TTC549 (cell line): ENCODE measurements around the gene SMC4.
"Not testable (repeated sequence)": the region's sequence is repeated elsewhere in the genome, so short reads cannot be mapped to it uniquely, and the experiment has no call there.

Experiments used
- FAIRE-seq: peaks from 2 replicates; lab custom pipeline; 2012; peaks lifted over from hg19 to GRCh38; lab: Jason Lieb, UNC

The SMC4 gene

DNA sequence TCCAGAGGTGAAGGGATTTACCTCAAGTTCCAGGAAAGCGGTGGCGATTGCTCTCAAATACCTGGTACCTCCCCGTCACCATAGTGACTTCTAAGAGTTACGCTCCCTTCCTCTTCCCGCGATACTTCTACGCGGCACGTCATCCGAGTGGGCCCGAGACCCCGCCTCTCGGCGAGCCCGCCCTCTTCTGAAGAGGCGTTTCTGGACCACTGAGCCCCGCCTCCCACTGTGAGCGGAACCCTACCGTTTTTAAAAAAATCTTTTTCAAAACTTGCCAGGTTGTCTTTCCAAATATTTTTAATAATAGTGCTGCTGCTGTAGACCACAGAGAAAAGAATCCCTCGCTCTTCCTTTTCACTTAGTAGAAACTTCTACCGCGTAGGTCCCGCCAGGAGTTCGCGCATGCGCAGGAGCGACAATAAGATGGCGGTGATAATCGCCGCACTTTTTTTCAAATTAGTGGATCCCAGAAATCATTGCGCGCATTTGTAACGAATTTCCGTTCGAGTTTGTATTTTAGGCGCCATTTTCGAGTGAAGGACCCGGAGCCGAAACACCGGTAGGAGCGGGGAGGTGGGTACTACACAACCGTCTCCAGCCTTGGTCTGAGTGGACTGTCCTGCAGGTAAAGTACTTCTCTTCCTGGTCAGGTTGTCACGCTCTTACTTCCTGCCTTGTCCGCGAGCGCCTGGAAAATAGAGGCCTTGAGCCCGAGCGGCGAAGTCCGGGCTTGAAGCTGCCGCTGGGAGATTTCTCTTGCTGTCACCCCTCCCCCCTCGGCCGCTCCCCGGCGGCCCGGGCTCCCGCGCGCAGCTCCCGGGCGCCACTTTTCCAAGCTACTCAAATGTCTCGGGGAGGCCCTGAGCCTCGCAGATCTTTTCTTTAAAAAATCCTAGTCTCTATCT, at the start of gene SMC4, which contains the start of gene IFT80:
TSS of gene SMC4 (plus strand) at position 526 of the 905 bp plus-strand sequence. CDS start 1,177 bp downstream, outside the sequence.
TSS of gene IFT80 (minus strand) at position 101 of the 905 bp plus-strand sequence. CDS start 14,625 bp downstream, outside the sequence.
- peak; percentile 42 for FAIRE-seq

DNA sequence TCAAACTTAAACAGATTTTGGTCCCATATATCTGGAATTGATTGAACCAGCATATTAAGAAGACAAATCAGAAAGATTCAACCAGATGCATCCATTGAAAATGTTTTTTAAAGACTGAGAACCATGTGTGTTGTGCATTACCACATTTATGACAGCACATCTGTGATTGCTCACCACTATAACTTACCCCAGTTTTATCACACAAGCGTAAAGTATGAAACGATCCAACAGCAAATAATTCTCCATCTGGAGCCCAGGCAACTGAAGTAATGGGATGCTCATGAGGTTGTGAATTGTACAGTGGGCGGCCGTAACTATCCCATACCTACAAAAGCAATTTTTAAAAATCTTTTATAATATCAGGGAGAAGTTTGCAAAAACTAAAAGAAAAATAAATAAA, 43.6 kb upstream of the SMC4 start:
- no peak for FAIRE-seq

DNA sequence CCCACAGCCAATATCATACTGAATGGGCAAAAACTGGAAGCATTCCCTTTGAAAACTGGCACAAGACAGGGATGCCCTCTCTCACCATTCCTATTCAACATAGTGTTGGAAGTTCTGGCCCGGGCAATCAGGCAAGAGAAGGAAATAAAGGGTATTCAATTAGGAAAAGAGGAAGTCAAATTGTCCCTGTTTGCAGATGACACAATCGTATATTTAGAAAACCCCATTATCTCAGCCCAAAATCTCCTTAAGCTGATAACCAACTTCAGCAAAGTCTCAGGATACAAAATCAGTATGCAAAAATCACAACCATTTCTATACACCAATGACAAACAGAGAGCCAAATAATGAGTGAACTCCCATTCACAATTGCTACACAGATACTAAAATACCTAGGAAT, 36.6 kb upstream of the SMC4 start:
- FAIRE-seq, result not testable (repeated sequence)

DNA sequence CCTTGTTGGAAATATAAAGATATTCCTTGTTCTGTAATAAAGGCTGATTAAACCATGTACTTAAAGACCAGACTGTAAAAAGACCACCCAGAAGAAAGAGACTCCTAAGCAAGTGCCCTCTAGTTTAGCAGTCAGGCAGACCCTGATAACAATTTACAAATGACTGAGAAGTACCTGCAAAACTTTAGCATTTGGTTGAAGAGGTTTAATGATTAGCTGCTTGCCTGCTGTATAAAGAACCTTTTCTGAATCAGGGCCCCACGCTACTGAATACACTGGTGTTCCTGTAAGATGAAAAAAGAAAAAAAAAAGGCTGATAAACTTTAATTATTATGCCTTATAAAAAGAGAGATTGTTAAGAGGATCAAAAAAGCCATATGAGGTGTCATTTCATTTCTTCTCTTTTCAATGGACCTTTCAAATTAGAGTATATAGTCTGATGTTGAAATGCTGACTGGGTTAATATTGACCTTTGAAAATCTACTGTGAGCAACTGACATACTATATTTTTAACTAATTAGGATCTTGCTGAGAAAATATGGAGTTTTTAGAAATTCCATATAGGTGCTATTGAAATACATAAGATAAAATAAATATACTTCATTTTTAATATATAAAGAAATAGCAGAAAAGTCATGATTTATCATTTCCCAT, 33.5 kb upstream of the SMC4 start:
- FAIRE-seq, result no peak

DNA sequence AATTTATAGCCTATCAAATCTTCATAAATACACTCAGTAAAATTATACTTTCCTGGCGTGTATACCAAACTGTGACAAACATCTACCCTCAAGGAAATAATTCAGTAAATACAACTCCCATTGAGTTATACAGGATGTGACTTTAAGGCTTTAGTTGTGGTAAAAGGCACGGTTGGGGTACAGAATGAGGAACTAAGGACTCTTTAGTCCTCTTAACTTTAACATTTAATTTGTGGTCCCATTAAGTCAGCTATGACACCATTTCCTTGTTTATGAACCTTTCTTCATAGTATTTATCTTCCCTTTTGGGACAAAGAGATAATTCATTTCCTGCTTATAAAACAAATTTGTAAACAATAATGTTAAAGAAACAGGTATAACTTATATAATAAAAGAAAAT, 30.6 kb upstream of the SMC4 start:
- FAIRE-seq, result no peak

DNA sequence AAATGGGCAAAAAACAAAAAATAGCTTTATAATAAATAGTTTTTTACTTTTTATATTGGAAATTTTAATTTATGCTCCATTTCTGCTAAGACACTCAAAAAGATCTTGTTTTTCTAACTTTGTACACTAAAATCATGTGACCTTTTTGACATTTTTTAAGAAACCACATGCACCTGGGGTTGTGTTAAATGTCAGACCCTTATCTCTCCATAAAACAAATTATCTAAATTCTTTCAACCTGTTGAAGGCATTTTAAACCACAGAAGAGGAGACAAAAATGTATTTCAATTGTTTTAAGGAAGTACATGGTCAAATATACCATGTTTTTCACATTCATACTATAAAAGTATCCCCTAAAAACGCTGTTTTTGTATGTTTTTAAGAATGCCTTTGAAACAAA, 29.7 kb upstream of the SMC4 start:
- FAIRE-seq, result no peak

DNA sequence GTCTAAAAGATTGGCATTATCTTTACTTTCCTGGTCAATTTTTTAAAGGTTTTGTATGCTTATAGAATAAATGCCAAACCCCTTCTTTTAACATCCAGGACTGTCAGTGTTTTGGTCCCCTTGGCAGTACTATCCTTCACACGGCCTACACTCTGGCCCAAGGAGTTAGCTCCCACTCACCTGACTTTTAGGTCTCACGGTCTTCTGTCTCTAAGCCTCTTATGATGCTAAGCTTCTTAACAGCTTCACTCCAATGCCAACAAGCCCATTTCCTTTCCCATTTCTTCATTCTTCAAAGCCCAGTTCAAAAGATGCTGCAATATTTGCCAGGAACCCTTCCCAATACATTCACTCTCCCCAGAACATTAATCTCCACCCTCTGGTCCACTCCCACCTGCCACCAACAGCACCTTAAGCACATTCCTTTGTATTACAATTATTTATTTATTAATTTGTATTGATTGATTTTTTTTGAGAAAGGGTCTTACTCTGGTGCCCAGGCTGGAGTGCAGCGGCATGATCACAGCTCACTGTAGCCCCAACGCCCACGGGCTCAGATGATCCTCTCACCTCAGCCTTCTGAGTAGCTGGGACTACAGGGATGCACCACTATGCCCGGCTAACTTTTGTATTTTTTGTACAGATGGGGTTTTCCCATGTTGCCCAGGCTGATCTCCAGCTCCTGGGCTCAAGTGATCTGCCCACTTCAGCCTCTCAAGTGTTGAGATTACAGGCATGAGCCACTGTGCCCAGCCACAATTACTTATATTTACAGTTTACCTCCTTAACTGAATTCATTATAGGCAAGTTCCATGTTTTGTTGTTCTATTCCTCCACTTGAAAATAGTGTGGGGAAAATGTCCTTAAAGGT, 28.2 kb upstream of the SMC4 start:
- no peak for FAIRE-seq

DNA sequence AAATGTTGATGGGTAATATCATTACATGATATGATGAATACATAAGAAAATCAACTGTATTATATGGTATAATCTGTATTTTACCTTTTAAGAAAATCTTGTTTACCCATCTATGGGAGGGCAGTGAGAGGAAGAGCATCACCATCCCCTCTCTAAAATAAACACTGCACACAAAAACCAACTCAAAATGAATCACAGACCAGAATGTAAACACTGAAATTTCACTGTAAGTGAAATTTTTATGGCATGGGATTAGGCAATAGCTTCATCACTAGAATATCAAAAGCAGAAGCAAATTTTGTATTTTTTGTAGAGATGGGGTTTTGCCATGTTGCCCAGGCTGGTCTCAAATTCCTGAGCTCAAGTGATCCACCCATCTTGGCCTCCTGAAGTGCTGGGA, 26.7 kb upstream of the SMC4 start:
- FAIRE-seq, result no peak

DNA sequence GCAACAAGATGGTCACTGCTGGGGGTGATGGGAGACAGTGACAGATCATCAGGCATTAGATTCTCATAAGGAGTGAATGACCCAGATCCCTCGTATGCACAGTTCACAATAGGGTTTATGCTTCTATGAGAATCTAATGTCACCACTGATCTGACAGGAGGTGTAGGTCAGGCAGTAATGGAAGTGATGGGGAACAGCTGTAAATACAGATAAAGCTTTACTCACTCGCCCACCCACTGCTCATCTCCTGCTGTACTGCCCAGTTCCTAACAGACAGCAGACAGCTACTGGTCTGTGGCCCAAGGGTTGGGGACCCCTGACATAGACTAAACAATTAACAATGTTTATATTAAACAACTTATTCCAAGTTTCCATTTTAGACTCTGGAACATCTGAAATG, 25.8 kb upstream of the SMC4 start:
- FAIRE-seq, result no peak

DNA sequence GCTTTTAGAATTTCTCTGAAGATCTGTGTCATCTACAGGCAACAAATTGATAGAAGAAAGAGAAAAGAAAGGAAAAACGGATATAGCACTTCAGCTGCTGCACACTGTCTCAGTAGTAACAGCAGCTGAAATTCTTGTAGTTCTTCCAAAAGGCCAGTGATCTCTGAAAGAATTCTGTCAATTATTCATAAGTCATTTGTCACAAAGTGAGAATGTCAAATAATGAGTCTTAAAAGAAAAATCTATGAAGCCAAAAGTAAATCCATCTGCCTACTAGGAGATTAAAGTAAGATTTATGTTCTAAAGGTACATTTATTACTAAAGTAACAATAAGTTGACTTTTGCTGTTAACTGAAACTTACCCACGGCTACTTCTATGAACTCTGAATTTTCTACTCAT, 25.0 kb upstream of the SMC4 start:
- no peak for FAIRE-seq

DNA sequence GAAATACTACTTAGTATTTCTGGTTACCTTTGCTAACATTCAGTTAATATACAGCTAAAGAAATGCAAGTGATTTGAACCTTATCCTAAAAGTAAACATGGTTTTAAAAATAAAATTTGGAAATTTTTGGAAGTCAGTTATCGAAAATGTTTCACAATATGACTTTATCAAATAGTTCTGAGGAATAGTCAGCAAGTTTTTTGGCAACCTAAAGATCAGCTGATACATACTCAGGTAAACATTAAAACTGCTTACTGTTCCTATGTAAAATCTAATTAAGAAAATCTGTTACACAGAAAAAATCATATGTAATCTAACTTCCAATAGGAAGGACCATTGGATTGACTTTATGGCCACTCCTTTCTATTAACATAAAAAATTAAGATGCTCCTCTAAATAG, 24.5 kb upstream of the SMC4 start:
- FAIRE-seq, result no peak

DNA sequence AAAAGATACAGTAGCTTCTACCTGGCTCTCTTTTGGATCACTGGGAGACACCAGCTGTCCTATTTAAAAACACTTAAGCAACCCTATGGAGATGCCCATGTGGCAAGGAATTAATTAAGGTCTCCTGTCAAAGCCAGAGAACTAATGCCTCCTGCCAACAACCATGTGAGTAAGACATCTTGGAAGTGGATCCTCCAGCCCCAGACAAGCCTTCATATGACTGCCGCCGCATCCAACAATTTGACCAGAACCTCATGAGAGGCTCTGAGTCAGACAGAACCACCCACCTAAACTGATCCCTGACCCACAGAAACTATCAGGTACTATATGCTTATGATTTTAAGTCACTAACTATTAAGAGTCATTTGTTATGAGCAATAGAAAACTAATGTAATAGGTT, 22.8 kb upstream of the SMC4 start:
- no peak for FAIRE-seq

DNA sequence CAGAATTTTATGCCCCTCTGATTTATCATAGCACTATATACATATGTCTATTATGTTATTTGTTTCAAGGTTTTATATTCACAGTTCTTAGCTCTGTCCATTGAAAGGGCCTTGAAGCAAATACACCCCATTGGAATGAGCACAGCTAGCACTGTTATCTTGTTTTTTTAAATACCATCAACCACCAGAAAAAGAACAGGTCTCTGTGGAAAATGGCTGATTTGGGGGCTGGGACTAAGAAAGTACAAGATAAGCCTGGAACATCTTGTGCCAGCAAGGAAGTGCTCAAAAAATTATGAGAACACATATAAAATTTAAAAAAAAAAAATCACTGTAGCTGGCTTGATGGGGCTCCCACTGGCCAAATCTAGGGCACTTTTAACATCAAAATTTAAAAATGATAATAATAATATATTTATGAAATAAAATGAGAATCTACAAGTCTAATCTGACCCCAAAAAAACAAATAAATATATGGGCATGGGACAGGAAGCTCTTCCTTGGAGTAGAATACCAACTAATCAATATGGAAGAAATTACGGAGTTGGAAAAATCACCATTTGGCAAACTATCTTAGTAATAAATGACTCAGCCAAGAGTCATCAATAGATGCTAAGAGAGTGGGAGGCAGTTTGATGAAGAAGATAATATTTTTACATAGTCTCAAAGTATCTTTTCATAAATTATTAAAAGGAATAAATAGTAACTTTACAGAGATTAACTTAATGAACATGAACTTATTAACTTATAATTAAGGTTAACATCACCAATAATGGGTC, 20.9 kb upstream of the SMC4 start:
- no peak for FAIRE-seq

DNA sequence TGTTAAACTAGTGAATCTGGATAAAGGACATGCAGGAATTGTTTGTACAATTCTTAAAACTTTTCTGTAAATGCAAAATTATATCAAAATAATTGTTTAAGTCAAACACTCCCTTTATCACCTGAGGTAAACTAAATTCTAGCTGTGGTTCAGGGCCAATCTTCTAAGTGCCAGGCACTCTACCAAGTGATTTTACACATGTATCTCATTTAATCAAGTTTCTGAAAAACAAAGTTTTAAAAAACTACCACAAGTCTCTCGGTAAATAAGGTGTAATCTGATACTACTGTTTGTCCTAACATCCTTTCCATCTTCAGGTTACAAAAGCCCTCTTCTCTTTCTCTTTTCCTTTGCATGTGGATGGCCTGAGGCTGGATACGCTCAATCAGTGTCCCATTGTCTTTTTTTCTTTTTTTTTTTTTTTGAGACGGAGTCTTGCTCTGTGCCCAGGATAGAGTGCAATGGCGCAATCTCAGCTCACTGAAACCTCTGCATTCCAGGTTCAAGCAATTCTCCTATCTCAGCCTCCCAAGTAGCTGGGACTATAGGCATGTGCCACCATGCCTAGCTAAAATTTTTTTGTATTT, 19.7 kb upstream of the SMC4 start:
- FAIRE-seq, result no peak

DNA sequence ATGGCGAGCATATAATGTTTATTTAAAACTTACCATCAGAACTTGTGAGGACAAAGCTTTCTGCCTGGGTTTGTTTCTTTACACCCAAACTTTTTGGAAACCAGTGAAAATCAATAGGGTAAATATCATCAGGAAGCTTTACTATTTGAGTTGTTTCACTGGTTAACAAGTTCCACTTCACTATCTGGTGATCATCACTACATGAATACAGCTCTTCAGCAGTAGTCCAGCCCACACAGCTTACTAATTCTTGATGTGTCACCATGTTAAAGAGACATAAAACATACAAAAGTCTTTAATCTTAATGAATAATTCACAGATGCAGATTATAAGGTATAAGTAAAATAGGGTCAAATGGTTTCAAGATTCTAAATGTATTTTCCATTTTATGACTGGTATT, 18.0 kb upstream of the SMC4 start:
- no peak for FAIRE-seq

DNA sequence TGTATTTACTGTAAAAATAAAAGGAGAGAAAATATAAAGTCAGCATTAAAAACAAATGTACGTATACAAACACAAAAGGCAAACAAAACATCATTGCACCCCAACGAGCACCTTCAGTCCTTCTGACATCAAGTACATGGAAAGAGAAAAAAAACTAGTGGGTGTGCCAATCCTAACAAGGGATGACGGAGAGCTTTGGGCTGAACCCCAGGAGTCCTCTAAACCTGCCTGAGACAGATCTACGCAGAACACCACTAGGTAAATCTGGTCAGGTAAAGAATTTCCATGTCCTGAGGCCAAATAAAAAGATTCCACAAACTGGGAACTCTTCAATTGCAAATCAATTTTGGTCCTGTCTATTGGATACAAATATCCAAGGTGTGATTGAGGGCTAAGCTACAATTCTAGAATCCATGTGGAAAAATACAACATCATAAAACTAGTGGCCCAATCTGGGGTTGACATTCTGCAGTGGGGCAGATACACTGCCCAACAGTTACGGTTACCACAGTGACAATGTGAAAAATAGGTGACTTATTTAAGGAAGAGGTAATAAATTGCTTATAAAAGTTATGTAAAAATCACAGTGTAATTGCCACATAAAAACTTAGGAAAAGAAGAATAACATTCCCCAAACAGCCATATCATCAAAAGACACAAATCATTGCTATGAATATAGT, 14.7 kb upstream of the SMC4 start:
- no peak for FAIRE-seq

DNA sequence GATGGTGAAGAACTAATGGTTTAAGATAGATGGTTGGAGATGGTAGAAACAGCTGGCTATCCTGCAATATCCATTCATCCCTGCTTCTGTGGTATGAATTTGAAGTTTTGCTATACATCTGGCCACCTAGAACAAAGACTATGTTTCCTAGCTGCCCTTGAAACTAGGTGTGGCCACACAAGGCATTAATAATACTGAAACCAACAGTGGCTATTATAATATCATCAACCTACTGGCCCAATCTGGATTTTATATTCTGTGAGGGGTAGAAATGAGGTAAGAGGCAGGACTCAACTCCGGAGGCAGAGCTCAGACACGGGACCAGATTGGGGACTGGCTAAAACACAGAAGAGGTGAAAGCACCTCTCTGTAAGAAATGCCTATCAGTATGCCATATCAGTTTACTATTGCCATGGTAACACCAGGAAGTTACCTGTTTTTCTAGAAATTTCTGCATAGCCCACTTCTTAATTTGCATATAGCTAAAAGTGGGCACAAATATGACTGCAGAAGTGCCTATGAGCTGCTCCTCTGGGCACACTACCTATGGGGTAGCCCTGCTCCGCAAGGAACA, 8.8 kb upstream of the SMC4 start:
- FAIRE-seq, result no peak

DNA sequence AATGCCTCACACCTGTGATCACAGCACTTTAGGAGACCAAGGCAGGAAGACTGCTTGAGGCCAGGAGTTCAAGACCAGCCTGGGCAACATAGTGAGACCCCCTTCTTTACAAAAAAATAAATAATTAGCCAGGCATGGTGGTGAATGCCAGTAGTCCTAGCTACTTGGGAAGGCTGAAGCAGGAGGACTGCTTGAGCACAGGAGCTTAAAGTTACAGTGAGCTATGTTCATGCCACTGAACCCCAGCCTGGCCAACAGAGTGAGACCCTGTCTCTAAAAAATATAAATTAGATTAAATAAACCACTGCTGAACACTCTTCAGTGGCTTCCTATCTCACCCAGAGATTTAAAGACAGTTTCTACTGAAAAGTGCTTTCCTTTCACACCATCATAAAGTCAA, 6.7 kb upstream of the SMC4 start:
- FAIRE-seq, result no peak

DNA sequence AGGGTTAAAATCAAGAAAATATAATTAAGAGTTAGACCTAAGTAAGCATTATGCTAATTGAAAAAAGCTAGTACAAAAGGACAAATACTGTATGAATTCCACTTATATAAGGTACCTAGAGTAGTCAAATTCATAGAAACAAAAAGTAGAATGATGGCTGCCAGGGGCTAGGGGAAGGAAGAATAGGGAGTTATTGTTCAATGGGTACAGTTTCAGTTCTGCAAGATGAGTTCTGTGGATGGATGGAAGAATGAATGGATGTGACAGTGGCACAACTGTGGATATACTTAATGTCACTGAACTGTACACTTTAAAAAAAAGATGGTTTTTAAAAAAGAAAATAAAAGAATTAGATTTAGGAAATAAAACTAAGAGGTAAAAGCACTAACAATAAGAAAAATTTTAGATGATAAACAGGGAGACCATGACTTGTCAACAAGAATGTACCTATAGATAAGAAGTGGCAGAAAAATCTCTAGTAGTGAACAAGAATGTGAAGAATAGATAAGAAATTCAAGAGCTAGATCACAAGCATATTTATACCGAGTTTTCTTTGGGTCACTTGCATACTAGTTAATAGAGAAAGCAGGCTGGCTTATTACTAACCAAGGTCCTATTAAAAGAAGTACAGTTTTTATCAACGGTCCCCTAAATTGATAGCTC, 6.0 kb upstream of the SMC4 start:
- peak; percentile 20 for FAIRE-seq

DNA sequence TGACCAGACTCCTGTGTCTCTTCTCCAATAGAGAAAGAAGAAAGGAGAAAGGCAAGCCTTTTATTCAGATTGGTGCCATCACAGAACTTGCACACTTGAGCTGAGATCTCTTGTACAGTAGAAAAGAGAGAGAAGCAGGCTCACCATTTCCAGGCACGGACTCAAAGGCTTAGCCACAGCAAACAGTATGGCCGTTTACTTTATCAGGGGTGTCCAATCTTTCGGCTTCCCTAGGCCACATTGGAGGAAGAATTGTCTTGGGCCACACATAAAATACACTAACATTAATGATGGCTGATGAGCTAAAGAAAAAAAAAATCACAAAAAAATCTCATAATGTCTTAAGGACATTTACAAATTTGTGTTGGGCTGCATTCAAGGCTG, 5.4 kb upstream of the SMC4 start:
- FAIRE-seq, result no peak
